ENCODE results near the gene ASMTL.

DNA sequence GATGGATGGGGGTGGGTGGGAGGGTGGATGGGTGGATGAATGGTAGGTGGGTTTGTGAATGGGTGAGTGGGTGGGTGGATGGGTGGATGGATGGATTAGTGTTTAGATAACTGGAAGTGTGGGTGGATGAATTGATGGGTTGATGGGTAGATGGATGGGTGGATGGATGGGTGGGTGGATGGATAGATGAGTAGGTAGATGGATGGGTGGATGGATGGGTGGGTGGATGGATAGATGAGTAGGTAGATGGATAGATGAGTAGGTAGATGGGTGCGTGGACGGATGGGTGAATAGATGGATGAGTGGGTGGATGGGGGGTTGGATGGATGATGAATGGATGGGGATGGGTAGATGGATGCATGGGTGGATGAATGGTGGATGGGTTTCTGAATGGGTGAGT is 20.3 kb upstream of the ASMTL start:
- TF ChIP-seq POLR2A (IDR thresholded peaks at IDR 0.05): no peak
- TF ChIP-seq, protein P1, sequence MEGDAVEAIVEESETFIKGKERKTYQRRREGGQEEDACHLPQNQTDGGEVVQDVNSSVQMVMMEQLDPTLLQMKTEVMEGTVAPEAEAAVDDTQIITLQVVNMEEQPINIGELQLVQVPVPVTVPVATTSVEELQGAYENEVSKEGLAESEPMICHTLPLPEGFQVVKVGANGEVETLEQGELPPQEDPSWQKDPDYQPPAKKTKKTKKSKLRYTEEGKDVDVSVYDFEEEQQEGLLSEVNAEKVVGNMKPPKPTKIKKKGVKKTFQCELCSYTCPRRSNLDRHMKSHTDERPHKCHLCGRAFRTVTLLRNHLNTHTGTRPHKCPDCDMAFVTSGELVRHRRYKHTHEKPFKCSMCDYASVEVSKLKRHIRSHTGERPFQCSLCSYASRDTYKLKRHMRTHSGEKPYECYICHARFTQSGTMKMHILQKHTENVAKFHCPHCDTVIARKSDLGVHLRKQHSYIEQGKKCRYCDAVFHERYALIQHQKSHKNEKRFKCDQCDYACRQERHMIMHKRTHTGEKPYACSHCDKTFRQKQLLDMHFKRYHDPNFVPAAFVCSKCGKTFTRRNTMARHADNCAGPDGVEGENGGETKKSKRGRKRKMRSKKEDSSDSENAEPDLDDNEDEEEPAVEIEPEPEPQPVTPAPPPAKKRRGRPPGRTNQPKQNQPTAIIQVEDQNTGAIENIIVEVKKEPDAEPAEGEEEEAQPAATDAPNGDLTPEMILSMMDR (IDR thresholded peaks at IDR 0.05): no peak
